RWPE1 (cell line): ENCODE data around the gene ZNF205.

Experiments used
- CTCF ChIA-PET: fragments of 350-600 bp; sonication (Branson Sonifier 250); formaldehyde crosslinking; extraction: SDS; loops from one replicate; lab custom pipeline; 2021; lab: Yijun Ruan, JAX
- POLR2A ChIA-PET: fragments of 400-600 bp; formaldehyde crosslinking; extraction: SDS; loops from one replicate; lab custom pipeline; 2020; ENCODE audit warnings: antibody characterized with exemption; ENCODE audit not compliant: low non-redundant PET; lab: Yijun Ruan, JAX
- DNase-seq: peaks from one replicate; pipeline ENCODE4 v3.0.0; 2012; ENCODE audit warnings: low spot score
- H3K27ac ChIP-seq: fragments of 450-650 bp; 2 replicates; pipeline ENCODE4 v1.5.1; 2017
- CTCF ChIP-seq: fragments of 450-650 bp; conservative IDR thresholded peaks from 2 replicates; pipeline ENCODE4 v1.5.1; 2017; ENCODE audit warnings: low read depth, mild to moderate bottlenecking

The ZNF205 gene

GRCh38 chr16:3099732-3100499 lies 12.5 kb upstream of the ZNF205 start:
- TF ChIP-seq CTCF: no peak
- ChIA-PET POLR2A (no interaction called here), CTCF (interaction anchor here (0.6 to 1.6 kb wide), 4 partner anchors 21 to 697 kb away, joined by 3 to 6 read pairs (median 4); no protein-coding TSS in a partner anchor)
- peak; percentile 96 for DNase-seq
- peak overlapping the region; percentile 62 for H3K27ac ChIP-seq

- ChIA-PET CTCF (interaction anchor here (0.6 to 1.5 kb wide), 4 partner anchors 12 to 27 kb away, joined by 3 to 6 read pairs (median 4); no protein-coding TSS in a partner anchor), POLR2A (no interaction called here)
- peak; percentile 31 for DNase-seq
- peak; percentile 41 for TF ChIP-seq CTCF
- peak overlapping the region; percentile 44 for H3K27ac ChIP-seq
Observed at GRCh38 chr16:3101018-3101840, 11.2 kb upstream of the ZNF205 start.

GRCh38 chr16:3101841-3102470 lies 10.4 kb upstream of the ZNF205 start:
- CTCF ChIA-PET: interaction anchor here (0.8 to 1.5 kb wide), 4 partner anchors 21 to 57 kb away, joined by 3 to 4 read pairs (median 3); no protein-coding TSS in a partner anchor
- 0 out of 2 replicates have a peak overlapping the region, but pooled peaks have one; percentile 7 for H3K27ac ChIP-seq
- TF ChIP-seq CTCF: no peak

DNA sequence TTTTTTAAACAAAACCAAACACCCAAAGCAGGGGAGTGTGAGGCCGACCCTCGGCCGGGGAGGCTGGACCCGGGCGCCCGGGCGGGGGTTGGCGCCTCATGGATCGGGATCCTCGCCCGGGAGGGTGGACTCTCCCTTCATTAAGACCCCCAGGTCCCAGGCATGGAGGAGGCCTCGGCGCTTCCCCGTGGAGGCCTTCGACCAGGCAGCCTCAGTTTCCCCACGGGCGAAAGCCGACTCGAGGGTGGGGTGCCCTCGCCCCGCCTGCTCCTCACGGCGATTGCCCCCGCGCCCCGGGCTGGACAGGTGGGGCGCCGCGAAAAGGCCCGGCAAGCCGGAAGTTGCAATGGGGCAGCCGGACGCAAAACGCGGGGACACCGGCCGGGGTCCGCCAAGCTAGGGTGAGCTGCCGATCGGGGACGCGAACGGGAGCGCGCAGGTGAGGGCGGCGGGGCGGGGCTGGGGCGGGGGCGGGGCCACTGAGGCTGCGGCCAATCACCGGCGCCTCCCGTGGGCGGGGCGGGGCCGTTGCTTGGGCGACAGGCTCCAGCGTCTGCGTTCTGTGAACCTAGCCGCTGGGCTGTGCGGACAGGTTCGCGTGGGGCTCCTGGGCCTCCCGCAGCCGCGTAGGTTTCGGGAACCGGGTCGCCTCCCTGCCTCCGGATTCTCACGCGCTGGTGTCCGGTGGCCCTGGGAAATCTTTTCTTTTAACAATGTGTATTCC lies 6.0 kb upstream of the ZNF205 start:
- H3K27ac ChIP-seq: peak overlapping the region; percentile 75
- TF ChIP-seq CTCF: no peak
- ChIA-PET POLR2A (interaction anchor here (1.2 kb wide), 1 partner anchor 14 kb away, joined by 5 read pairs; no protein-coding TSS in a partner anchor), CTCF (no interaction called here)
- peak; percentile 96 for DNase-seq

More at GRCh38 chr16:3101841-3102470, 10.4 kb upstream of the ZNF205 start:
- DNase-seq: no peak
- POLR2A ChIA-PET: no interaction called here

DNA sequence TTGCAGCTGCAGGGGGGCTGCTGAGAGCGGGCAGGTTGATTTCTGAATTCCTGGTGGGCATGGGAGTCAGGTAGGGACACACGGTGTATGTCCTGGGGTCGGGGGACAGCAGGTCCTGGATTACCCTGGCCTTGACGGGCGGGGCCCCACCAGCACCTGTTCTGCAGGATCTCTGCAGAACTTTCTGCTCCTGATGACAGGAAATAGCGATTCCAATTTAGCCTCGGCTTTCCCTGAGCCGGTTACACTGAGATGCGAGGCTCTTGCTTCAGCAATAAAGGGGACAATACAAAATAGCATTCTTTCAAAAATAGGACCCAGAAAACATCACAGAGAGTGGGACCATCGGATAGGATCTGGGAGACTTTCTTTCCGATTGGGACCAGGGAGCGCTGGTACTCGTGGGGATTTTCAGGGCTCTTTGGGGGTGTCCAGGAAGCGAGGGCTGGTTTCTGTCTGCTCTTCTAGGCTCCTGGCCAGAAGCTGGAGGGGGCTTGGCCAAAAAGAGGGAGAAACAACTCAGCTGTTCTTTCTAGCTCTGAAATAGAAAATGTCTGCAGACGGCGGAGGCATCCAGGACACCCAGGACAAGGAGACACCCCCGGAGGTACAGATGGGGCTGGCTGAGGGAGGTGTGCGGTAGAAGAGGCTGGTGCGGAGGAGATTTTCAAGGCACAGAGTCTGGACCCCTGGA lies 642 bp downstream of the ZNF205 start:
- no peak for DNase-seq
- peak overlapping the region; percentile 73 for H3K27ac ChIP-seq
- no peak for TF ChIP-seq CTCF
- CTCF ChIA-PET: interaction anchor here (1.3 kb wide), 1 partner anchor 54 kb away, joined by 6 read pairs; no protein-coding TSS in a partner anchor
- POLR2A ChIA-PET: no interaction called here
